EH (cell line): ENCODE measurements around the gene NCR2.
"Not testable (repeated sequence)": the region's sequence is repeated elsewhere in the genome, so short reads cannot be mapped to it uniquely, and the experiment has no call there.

Experiments used
- DNase-seq: peaks from one replicate; pipeline ENCODE4 v3.0.0-alpha.2; 2015; ENCODE audit warnings: low read depth

The NCR2 gene

GRCh38 chr6:41335296-41335695, at the start of gene NCR2:
TSS of gene NCR2 (plus strand) at chr6:41335608. CDS start at chr6:41335877, 269 bp downstream.
- DNase-seq, result no peak

GRCh38 chr6:41286544-41287346, 48.7 kb upstream of the NCR2 start, which contains the start of gene TREM1:
TSS of gene TREM1 (minus strand) at chr6:41286682. CDS start at chr6:41286655, 27 bp downstream.
- DNase-seq, result peak; percentile 62

- DNase-seq, result peak; percentile 9
Measured at GRCh38 chr6:41288030-41288753, 47.2 kb upstream of the NCR2 start.

- no peak for DNase-seq
Measured at GRCh38 chr6:41288754-41289129, 46.7 kb upstream of the NCR2 start.

- no peak for DNase-seq
Measured at GRCh38 chr6:41289815-41290214, 45.6 kb upstream of the NCR2 start.

GRCh38 chr6:41291717-41292116, 43.7 kb upstream of the NCR2 start:
- DNase-seq, result no peak

- DNase-seq, result no peak
Measured at GRCh38 chr6:41294214-41294872, 41.1 kb upstream of the NCR2 start.

GRCh38 chr6:41297248-41297647, 38.2 kb upstream of the NCR2 start:
- not testable (repeated sequence) for DNase-seq

GRCh38 chr6:41298785-41299502, 36.5 kb upstream of the NCR2 start:
- DNase-seq, result no peak

- no peak for DNase-seq
Measured at GRCh38 chr6:41302638-41303037, 32.8 kb upstream of the NCR2 start.

GRCh38 chr6:41306187-41306854, 29.1 kb upstream of the NCR2 start:
- peak; percentile 46 for DNase-seq

GRCh38 chr6:41315203-41315602, 20.2 kb upstream of the NCR2 start:
- no peak for DNase-seq

- no peak for DNase-seq
Measured at GRCh38 chr6:41315943-41316620, 19.3 kb upstream of the NCR2 start.

- DNase-seq, result no peak
Measured at GRCh38 chr6:41318261-41318653, 17.2 kb upstream of the NCR2 start.

GRCh38 chr6:41318654-41319565, 16.5 kb upstream of the NCR2 start:
- peak; percentile 85 for DNase-seq

- DNase-seq, result no peak
Measured at GRCh38 chr6:41321183-41321582, 14.2 kb upstream of the NCR2 start.

- no peak for DNase-seq
Measured at GRCh38 chr6:41325446-41326066, 9.9 kb upstream of the NCR2 start.

- no peak for DNase-seq
Measured at GRCh38 chr6:41326092-41326491, 9.3 kb upstream of the NCR2 start.

GRCh38 chr6:41327177-41327576, 8.2 kb upstream of the NCR2 start:
- no peak for DNase-seq
